IMR-90 (cell line): ENCODE measurements around the gene SRGAP3. TPM values are rescaled to one million over a fixed set of nuclear protein-coding genes. Genes with fewer than 3 reads are reported as not detected.

ENCODE experiments used
- ATAC-seq: fragments of 200-7000 bp; cut with Tn5 transposase; 2 replicates; pipeline ENCODE4 v1.9.1; 2020; ENCODE audit warnings: low read depth, mild to moderate bottlenecking, moderate library complexity
- BruUV-seq: library from RNA; stranded (reverse); fragments of 400-500 nt; replicated peaks from 2 replicates; lab custom pipeline; 2021; lab: Mats Ljungman, UMichigan
- CTCF ChIA-PET: fragments of 300-600 bp; formaldehyde crosslinking; extraction: SDS; loops from one replicate; lab custom pipeline; 2021; ENCODE audit warnings: antibody characterized with exemption; lab: Yijun Ruan, JAX
- POLR2A ChIA-PET: fragments of 300-600 bp; sonication (Branson Sonifier 250); formaldehyde crosslinking; loops from one replicate; lab custom pipeline; 2022; ENCODE audit warnings: antibody characterized with exemption; ENCODE audit not compliant: unreplicated experiment; lab: Charles Lee
- DNase-seq: peaks from one replicate; pipeline ENCODE4 v3.0.0; 2013
- H2AFZ ChIP-seq: replicated peaks from 2 replicates; pipeline ENCODE3; 2013; ENCODE audit warnings: low read length, mild to moderate bottlenecking; ENCODE audit not compliant: poor library complexity
- H2AK5ac ChIP-seq: 2 replicates; pipeline ENCODE4 v1.6.1; 2013; ENCODE audit warnings: low read depth, low read length, inconsistent platforms
- H2AK9ac ChIP-seq: replicated peaks from 2 replicates; pipeline ENCODE3; 2013; ENCODE audit warnings: mild to moderate bottlenecking, low read depth, low read length, moderate library complexity; ENCODE audit not compliant: poor library complexity
- H2BK120ac ChIP-seq: 2 replicates; pipeline ENCODE4 v1.6.1; 2013; ENCODE audit warnings: low read depth, low read length, inconsistent platforms
- H2BK15ac ChIP-seq: 3 replicates; pipeline ENCODE4 v1.6.1; 2013; ENCODE audit warnings: low read depth, low read length, inconsistent platforms
- H2BK20ac ChIP-seq: 2 replicates; pipeline ENCODE4 v1.6.1; 2013; ENCODE audit warnings: low read depth, mild to moderate bottlenecking, inconsistent platforms, low read length, moderate library complexity
- H2BK5ac ChIP-seq: 2 replicates; pipeline ENCODE4 v1.6.1; 2013; ENCODE audit warnings: mild to moderate bottlenecking, low read depth, low read length, inconsistent platforms; ENCODE audit not compliant: poor library complexity, severe bottlenecking
- H3K14ac ChIP-seq: replicated peaks from 2 replicates; pipeline ENCODE4 v1.6.1; 2013; ENCODE audit warnings: low read depth, low read length, inconsistent platforms
- H3K18ac ChIP-seq: 2 replicates; pipeline ENCODE4 v1.6.1; 2013; ENCODE audit warnings: low read depth, low read length, control low read depth
- H3K23ac ChIP-seq: 2 replicates; pipeline ENCODE4 v1.6.1; 2013; ENCODE audit warnings: low read depth, low read length, inconsistent platforms
- H3K27ac ChIP-seq: 2 replicates; pipeline ENCODE4 v1.5.1; 2013; ENCODE audit warnings: mild to moderate bottlenecking, control low read depth, low read length; ENCODE audit not compliant: insufficient read depth
- H3K27me3 ChIP-seq: 2 replicates; pipeline ENCODE4 v1.6.1; 2013; ENCODE audit warnings: low read length; ENCODE audit not compliant: control insufficient read depth, insufficient read depth
- H3K36me3 ChIP-seq: 2 replicates; pipeline ENCODE4 v1.6.1; 2013; ENCODE audit warnings: low read length, mixed read lengths; ENCODE audit not compliant: control insufficient read depth, insufficient read depth
- H3K4ac ChIP-seq: 2 replicates; pipeline ENCODE4 v1.6.1; 2013; ENCODE audit warnings: low read depth, low read length, inconsistent platforms
- H3K4me1 ChIP-seq: 2 replicates; pipeline ENCODE4 v1.6.1; 2013; ENCODE audit warnings: low read length, mixed read lengths; ENCODE audit not compliant: control insufficient read depth, insufficient read depth
- H3K4me2 ChIP-seq: 2 replicates; pipeline ENCODE4 v1.6.1; 2013; ENCODE audit warnings: low read depth, mild to moderate bottlenecking, control low read depth, low read length, moderate library complexity
- H3K4me3 ChIP-seq: 2 replicates; pipeline ENCODE4 v1.5.1; 2013; ENCODE audit warnings: low read depth, mild to moderate bottlenecking, control low read depth, low read length, moderate library complexity; ENCODE audit not compliant: insufficient read depth
- H3K56ac ChIP-seq: 2 replicates; pipeline ENCODE4 v1.6.1; 2013; ENCODE audit warnings: low read length, inconsistent platforms; ENCODE audit not compliant: insufficient read depth; ENCODE audit errors: extremely low read depth
- H3K79me1 ChIP-seq, 2 experiments: 2 replicates each; pipeline ENCODE4 v1.6.1; 2013; ENCODE audit warnings: low read length in 2 of 2, inconsistent platforms in 1 of 2, low read depth in 1 of 2
- H3K9ac ChIP-seq: 2 replicates; pipeline ENCODE4 v1.6.1; 2013; ENCODE audit warnings: low read depth, low read length, control low read depth
- H3K9me1 ChIP-seq: 2 replicates; pipeline ENCODE4 v1.6.1; 2013; ENCODE audit warnings: low read length, inconsistent platforms; ENCODE audit not compliant: insufficient read depth
- H3K9me3 ChIP-seq: 2 replicates; pipeline ENCODE4 v1.6.1; 2013; ENCODE audit warnings: low read length; ENCODE audit not compliant: control insufficient read depth, insufficient read depth
- H4K20me1 ChIP-seq: 2 replicates; pipeline ENCODE4 v1.6.1; 2013; ENCODE audit warnings: low read length, inconsistent platforms; ENCODE audit not compliant: insufficient read depth
- H4K5ac ChIP-seq: 2 replicates; pipeline ENCODE4 v1.6.1; 2013; ENCODE audit warnings: mild to moderate bottlenecking, low read depth, low read length, control low read depth
- H4K8ac ChIP-seq, 2 experiments: 2 replicates each; pipeline ENCODE4 v1.6.1; 2013; ENCODE audit warnings: low read depth in 2 of 2, low read length in 2 of 2, control low read depth in 1 of 2, inconsistent platforms in 1 of 2
- H4K91ac ChIP-seq: 2 replicates; pipeline ENCODE4 v1.6.1; 2013; ENCODE audit warnings: low read depth, low read length, inconsistent platforms; ENCODE audit not compliant: insufficient read depth
- BHLHE40 ChIP-seq: fragments of 150-350 bp; IDR thresholded peaks from 2 replicates; pipeline ENCODE4 v1.6.1; 2016; ENCODE audit warnings: mild to moderate bottlenecking, low read depth, low read length
- CHD1 ChIP-seq: IDR thresholded peaks from 2 replicates; pipeline ENCODE4 v1.6.1; 2012; ENCODE audit warnings: low read depth, low read length, improper control_type of control experiment
- FOS ChIP-seq: fragments of 150-350 bp; IDR thresholded peaks from 2 replicates; pipeline ENCODE4 v1.6.1; 2016; ENCODE audit warnings: low read depth, low read length
- MAFK ChIP-seq: IDR thresholded peaks from 2 replicates; pipeline ENCODE4 v1.6.1; 2012; ENCODE audit warnings: low read depth, low read length, improper control_type of control experiment
- MAZ ChIP-seq: IDR thresholded peaks from 2 replicates; pipeline ENCODE4 v1.6.1; 2012; ENCODE audit warnings: low read depth, mild to moderate bottlenecking, low read length, improper control_type of control experiment, moderate library complexity, borderline replicate concordance
- MXI1 ChIP-seq: IDR thresholded peaks from 2 replicates; pipeline ENCODE4 v1.6.1; 2012; ENCODE audit warnings: low read depth, mild to moderate bottlenecking, low read length, moderate library complexity, borderline replicate concordance
- POLR2A ChIP-seq: IDR thresholded peaks from 2 replicates; pipeline ENCODE4 v1.6.1; 2012; ENCODE audit warnings: mild to moderate bottlenecking, low read depth, low read length
- dilution Hi-C: fragments of 300-500 bp; cut with HindIII; formaldehyde crosslinking; loops from one replicate; pipeline ENCODE4 v1.14.3; 2018; ENCODE audit warnings: low sequenced_read_pairs; ENCODE audit not compliant: unreplicated experiment
- in situ Hi-C: fragments of 300-500 bp; cut with MboI; formaldehyde crosslinking; loops from 3 replicates; pipeline ENCODE4 v1.14.3; 2019; ENCODE audit warnings: low sequenced_read_pairs, inconsistent platforms, mixed read lengths
- intact Hi-C: fragments of 100-400 bp; cut with micrococcal nuclease; formaldehyde crosslinking; loops from 2 replicates; pipeline ENCODE4 v1.10.0; 2022
- polyA plus RNA-seq, 3 experiments: library from polyadenylated mRNA; depleted of rRNA; stranded (reverse); fragments of >200 nt; gene quantifications; 2 replicates each; pipeline ENCODE4 v1.2.3, GENCODE V29; 2012; ENCODE audit warnings: low replicate concordance in 1 of 3
- total RNA-seq: library from RNA; depleted of rRNA; stranded (reverse); fragments of >200 nt; gene quantifications from 2 replicates; pipeline ENCODE4 v1.2.3, GENCODE V29; 2012

SRGAP3 gene
- total and polyA plus RNA-seq, 2 of the 4 experiments (the other 2 are of a cell fraction): 0.68 to 1.4 TPM

DNA sequence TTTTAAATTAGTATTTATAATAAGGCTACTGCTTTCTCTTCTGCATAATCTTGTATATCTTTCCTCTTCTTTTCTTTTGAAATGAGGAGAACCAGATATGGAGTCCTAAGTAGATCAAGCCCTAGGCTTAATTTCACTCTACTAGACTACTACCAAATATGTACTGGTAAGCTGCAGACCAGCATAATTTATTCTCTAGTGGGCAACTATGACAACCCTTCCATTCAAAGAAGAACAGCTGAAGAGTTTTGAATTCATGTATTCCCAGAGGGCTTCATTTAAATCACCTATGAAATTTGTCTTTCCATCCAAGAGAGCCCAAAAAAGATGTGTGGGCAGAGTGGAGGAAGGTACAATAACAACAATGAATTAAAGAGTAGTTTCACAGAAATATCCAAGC lies 296.1 kb downstream of the SRGAP3 start:
- H2BK15ac ChIP-seq: no peak overlapping the region
- no peak overlapping the region for H3K56ac ChIP-seq
- TF ChIP-seq MAZ (no peak), MXI1 (no peak), MAFK (no peak), CHD1 (no peak), FOS (no peak), POLR2A (no peak), BHLHE40 (no peak)
- H3K23ac ChIP-seq: no peak overlapping the region
- H2AFZ ChIP-seq: no peak overlapping the region
- no peak overlapping the region for H3K27ac ChIP-seq
- in situ Hi-C loops: no loop called here
- no peak overlapping the region for H2AK5ac ChIP-seq
- no peak overlapping the region for H2AK9ac ChIP-seq
- H2BK20ac ChIP-seq: no peak overlapping the region
- H2BK5ac ChIP-seq: no peak overlapping the region
- no peak overlapping the region for H2BK120ac ChIP-seq
- BruUV-seq: no TSS peak
- H3K9me3 ChIP-seq: no peaks in the 10 kb centered on the region
- H3K36me3 ChIP-seq: peaks cover 1% of the 10 kb centered on the region; the same call in 1 of the 2 replicates
- no peak overlapping the region for H3K14ac ChIP-seq
- no peak overlapping the region for H4K91ac ChIP-seq
- ATAC-seq (no peak), DNase-seq (no peak)
- ChIA-PET CTCF (no interaction called here), POLR2A (no interaction called here)
- peaks cover 33 to 38% of the 10 kb centered on the region in 2 experiments; a peak in 3 of 4 replicates for H3K79me1 ChIP-seq
- no peak overlapping the region for H3K4ac ChIP-seq
- intact Hi-C loops: no loop called here
- no peak overlapping the region for H3K4me3 ChIP-seq
- H4K20me1 ChIP-seq: no peaks in the 10 kb centered on the region
- no peak overlapping the region for H3K4me2 ChIP-seq
- H3K9ac ChIP-seq: no peak overlapping the region
- no peak overlapping the region for H3K18ac ChIP-seq
- no peaks in the 10 kb centered on the region for H3K27me3 ChIP-seq
- H3K4me1 ChIP-seq: peaks cover 10% of the 10 kb centered on the region; the same call in 1 of the 2 replicates
- dilution Hi-C loops: no loop called here
- no peak overlapping the region for H4K8ac ChIP-seq
- H4K5ac ChIP-seq: no peak overlapping the region
- peaks cover 5% of the 10 kb centered on the region; the same call in 1 of the 2 replicates for H3K9me1 ChIP-seq
